OCI-LY1 (cell line): Measurements from ENCODE around the gene GAS2L2.

Source experiments
- H2AFZ ChIP-seq: fragments of 200-600 bp; sonication (generic), shearing (Covaris generic); 2 replicates; pipeline ENCODE4 v1.6.0; 2014; ENCODE audit warnings: antibody characterized with exemption, mild to moderate bottlenecking, low read length
- H3F3A ChIP-seq: fragments of 200-600 bp; sonication (generic), shearing (Covaris generic); 2 replicates; pipeline ENCODE4 v1.6.0; 2014; ENCODE audit warnings: mild to moderate bottlenecking, antibody characterized with exemption, low read length, moderate library complexity; ENCODE audit not compliant: insufficient read depth
- H3K27ac ChIP-seq: fragments of 200-600 bp; sonication (generic); 2 replicates; pipeline ENCODE4 v1.5.1; 2014; ENCODE audit warnings: low read length, mixed run types, mild to moderate bottlenecking, low read depth; ENCODE audit not compliant: poor library complexity, severe bottlenecking
- H3K27me3 ChIP-seq: fragments of 200-600 bp; sonication (generic); 2 replicates; pipeline ENCODE4 v1.6.0; 2014; ENCODE audit warnings: antibody characterized with exemption, mild to moderate bottlenecking, low read length, moderate library complexity; ENCODE audit not compliant: insufficient read depth
- H3K36me3 ChIP-seq: fragments of 200-600 bp; sonication (generic); 2 replicates; pipeline ENCODE4 v1.6.1; 2014; ENCODE audit warnings: mild to moderate bottlenecking, antibody characterized with exemption, low read length, moderate library complexity, mixed read lengths; ENCODE audit not compliant: insufficient read depth
- H3K4me1 ChIP-seq: fragments of 200-600 bp; sonication (generic); 2 replicates; pipeline ENCODE4 v1.5.1; 2014; ENCODE audit warnings: mild to moderate bottlenecking, low read length, moderate library complexity; ENCODE audit not compliant: insufficient read depth, severe bottlenecking
- H3K4me2 ChIP-seq: fragments of 200-600 bp; sonication (generic), shearing (Covaris generic); 2 replicates; pipeline ENCODE4 v1.6.1; 2014; ENCODE audit warnings: low read length
- H3K4me3 ChIP-seq: fragments of 200-600 bp; sonication (generic); 2 replicates; pipeline ENCODE4 v1.5.1; 2014; ENCODE audit warnings: low read length, low read depth, mild to moderate bottlenecking, mixed read lengths; ENCODE audit not compliant: poor library complexity, severe bottlenecking
- H3K79me2 ChIP-seq: fragments of 200-600 bp; shearing (Covaris generic); 2 replicates; pipeline ENCODE4 v1.6.1; 2016; ENCODE audit warnings: mixed run types, low read length, mixed read lengths; ENCODE audit not compliant: insufficient read depth
- H3K9ac ChIP-seq: fragments of 200-600 bp; sonication (generic), shearing (Covaris generic); 2 replicates; pipeline ENCODE4 v1.6.1; 2014; ENCODE audit warnings: mild to moderate bottlenecking, low read length, mixed read lengths
- H3K9me2 ChIP-seq: fragments of 200-600 bp; sonication (generic), shearing (Covaris generic); 2 replicates; pipeline ENCODE4 v1.6.1; 2014; ENCODE audit warnings: low read depth, mild to moderate bottlenecking, low read length, mixed read lengths
- H3K9me3 ChIP-seq: fragments of 200-600 bp; shearing (Covaris generic); 2 replicates; pipeline ENCODE4 v1.6.1; 2014; ENCODE audit warnings: low read length, mixed read lengths
- H4K20me1 ChIP-seq: fragments of 200-600 bp; sonication (generic), shearing (Covaris generic); 2 replicates; pipeline ENCODE4 v1.6.0; 2016; ENCODE audit warnings: mild to moderate bottlenecking, low read length; ENCODE audit not compliant: insufficient read depth
- EZH2 ChIP-seq: fragments of 200-600 bp; sonication (generic), shearing (Covaris generic); IDR thresholded peaks from 2 replicates; pipeline ENCODE4 v1.8.0; 2017; ENCODE audit warnings: borderline replicate concordance, mixed run types, mild to moderate bottlenecking, antibody characterized with exemption, low read length, moderate library complexity, mixed read lengths
- TF ChIP-seq, protein P1 (sequence below): fragments of 200-600 bp; sonication (generic), shearing (Covaris generic); IDR thresholded peaks from 2 replicates; pipeline ENCODE4 v1.5.1; 2017; ENCODE audit warnings: mild to moderate bottlenecking, antibody characterized with exemption, low read length, moderate library complexity, mixed read lengths

The GAS2L2 gene

DNA sequence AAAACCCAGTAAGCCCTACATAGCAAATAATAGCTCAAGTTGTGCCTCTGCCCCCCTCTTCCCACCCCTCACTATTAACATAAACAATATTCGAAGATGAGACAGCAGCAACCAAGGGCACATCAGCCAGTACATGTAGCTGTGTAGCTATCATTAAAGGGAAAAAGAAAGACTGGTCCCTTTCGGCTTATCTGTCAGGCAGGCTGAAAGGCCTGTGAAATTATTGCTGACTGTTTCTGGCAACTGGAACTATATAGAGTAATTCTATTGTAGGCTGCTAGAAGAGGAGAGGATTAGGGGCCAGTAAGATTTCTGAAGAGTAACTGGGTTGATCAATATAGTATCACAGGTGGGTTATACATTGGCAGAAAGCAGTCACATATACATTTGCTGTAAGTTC is 58.1 kb downstream of the GAS2L2 start:
- no peaks in the 10 kb centered on the region for H3K9me3 ChIP-seq
- no peak overlapping the region for H3K27ac ChIP-seq
- H3K79me2 ChIP-seq, result no peaks in the 10 kb centered on the region
- no peak overlapping the region for H3K4me2 ChIP-seq
- H3K36me3 ChIP-seq, result peaks cover 24% of the 10 kb centered on the region; the same call in 1 of the 2 replicates
- H3K27me3 ChIP-seq, result no peaks in the 10 kb centered on the region
- H3K9ac ChIP-seq, result no peak overlapping the region
- no peaks in the 10 kb centered on the region for H4K20me1 ChIP-seq
- no peaks in the 10 kb centered on the region for H3K4me1 ChIP-seq
- H3K4me3 ChIP-seq, result no peak overlapping the region
- H2AFZ ChIP-seq, result no peak overlapping the region
- no peak for TF ChIP-seq EZH2
- TF ChIP-seq, protein P1, sequence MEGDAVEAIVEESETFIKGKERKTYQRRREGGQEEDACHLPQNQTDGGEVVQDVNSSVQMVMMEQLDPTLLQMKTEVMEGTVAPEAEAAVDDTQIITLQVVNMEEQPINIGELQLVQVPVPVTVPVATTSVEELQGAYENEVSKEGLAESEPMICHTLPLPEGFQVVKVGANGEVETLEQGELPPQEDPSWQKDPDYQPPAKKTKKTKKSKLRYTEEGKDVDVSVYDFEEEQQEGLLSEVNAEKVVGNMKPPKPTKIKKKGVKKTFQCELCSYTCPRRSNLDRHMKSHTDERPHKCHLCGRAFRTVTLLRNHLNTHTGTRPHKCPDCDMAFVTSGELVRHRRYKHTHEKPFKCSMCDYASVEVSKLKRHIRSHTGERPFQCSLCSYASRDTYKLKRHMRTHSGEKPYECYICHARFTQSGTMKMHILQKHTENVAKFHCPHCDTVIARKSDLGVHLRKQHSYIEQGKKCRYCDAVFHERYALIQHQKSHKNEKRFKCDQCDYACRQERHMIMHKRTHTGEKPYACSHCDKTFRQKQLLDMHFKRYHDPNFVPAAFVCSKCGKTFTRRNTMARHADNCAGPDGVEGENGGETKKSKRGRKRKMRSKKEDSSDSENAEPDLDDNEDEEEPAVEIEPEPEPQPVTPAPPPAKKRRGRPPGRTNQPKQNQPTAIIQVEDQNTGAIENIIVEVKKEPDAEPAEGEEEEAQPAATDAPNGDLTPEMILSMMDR, result no peak
- H3K9me2 ChIP-seq, result no peaks in the 10 kb centered on the region
- H3F3A ChIP-seq, result no peaks in the 10 kb centered on the region
